NCI-H2107 (cell line): Measurements from ENCODE around the gene ZHX3.
"Not testable (repeated sequence)": the region's sequence is repeated elsewhere in the genome, so short reads cannot be mapped to it uniquely, and the experiment has no call there.

Experiments used
- DNase-seq: peaks from one replicate; lab custom pipeline; 2025; lab: John Stamatoyannopoulos, UW

Gene ZHX3

GRCh38 chr20:41334036-41334435 lies 16.5 kb upstream of the ZHX3 start:
- no peak for DNase-seq

GRCh38 chr20:41331731-41332130 lies 14.2 kb upstream of the ZHX3 start:
- no peak for DNase-seq

GRCh38 chr20:41330941-41331340 lies 13.4 kb upstream of the ZHX3 start:
- no peak for DNase-seq

- no peak for DNase-seq
Observed at GRCh38 chr20:41330343-41330720, 12.8 kb upstream of the ZHX3 start.

GRCh38 chr20:41329435-41330342 lies 12.2 kb upstream of the ZHX3 start:
- DNase-seq: no peak

- DNase-seq: no peak
Observed at GRCh38 chr20:41327178-41327577, 9.6 kb upstream of the ZHX3 start.

GRCh38 chr20:41320976-41321375 lies 3.4 kb upstream of the ZHX3 start:
- DNase-seq: no peak

GRCh38 chr20:41320441-41320840 lies 2.9 kb upstream of the ZHX3 start:
- DNase-seq: no peak

- no peak for DNase-seq
Observed at GRCh38 chr20:41318271-41318649, 729 bp upstream of the ZHX3 start.

- DNase-seq: no peak
Observed at GRCh38 chr20:41316602-41317545, 657 bp downstream of the ZHX3 start.

GRCh38 chr20:41316051-41316450 lies 1.5 kb downstream of the ZHX3 start:
- DNase-seq: no peak

- DNase-seq: no peak
Observed at GRCh38 chr20:41314386-41314785, 3.1 kb downstream of the ZHX3 start.

GRCh38 chr20:41312009-41312408 lies 5.5 kb downstream of the ZHX3 start:
- DNase-seq: not testable (repeated sequence)

- no peak for DNase-seq
Observed at GRCh38 chr20:41309817-41310216, 7.7 kb downstream of the ZHX3 start.

GRCh38 chr20:41308726-41309413 lies 8.7 kb downstream of the ZHX3 start:
- no peak for DNase-seq

- DNase-seq: no peak
Observed at GRCh38 chr20:41308290-41308711, 9.2 kb downstream of the ZHX3 start.

- no peak for DNase-seq
Observed at GRCh38 chr20:41307021-41307420, 10.5 kb downstream of the ZHX3 start.

GRCh38 chr20:41306061-41306727 lies 11.3 kb downstream of the ZHX3 start:
- no peak for DNase-seq

- DNase-seq: no peak
Observed at GRCh38 chr20:41304424-41305079, 13.0 kb downstream of the ZHX3 start.

- no peak for DNase-seq
Observed at GRCh38 chr20:41304002-41304401, 13.5 kb downstream of the ZHX3 start.

GRCh38 chr20:41300886-41301285 lies 16.6 kb downstream of the ZHX3 start:
- DNase-seq: no peak
